ENCODE measurements around the gene CDK1.

The CDK1 gene

GRCh38 chr10:60820093-60820754 is 41.9 kb downstream of the CDK1 start:
- no peak for TF ChIP-seq CTCF (IDR thresholded peaks at IDR 0.05; ENCODE audit: insufficient read depth, missing control alignments)
- FAIRE-seq, result no peak
- no peak for DNase-seq (ENCODE audit: insufficient read length, low spot score)

GRCh38 chr10:60821656-60822055 is 43.4 kb downstream of the CDK1 start:
- TF ChIP-seq CTCF (IDR thresholded peaks at IDR 0.05; ENCODE audit: insufficient read depth, missing control alignments), result no peak
- no peak for DNase-seq (ENCODE audit: insufficient read length, low spot score)
- FAIRE-seq, result no peak

GRCh38 chr10:60822809-60823208 is 44.5 kb downstream of the CDK1 start:
- FAIRE-seq (no peak), DNase-seq (ENCODE audit: insufficient read length, low spot score) (no peak)
- no peak for TF ChIP-seq CTCF (IDR thresholded peaks at IDR 0.05; ENCODE audit: insufficient read depth, missing control alignments)

- FAIRE-seq, result no peak
- no peak for TF ChIP-seq CTCF (IDR thresholded peaks at IDR 0.05; ENCODE audit: insufficient read depth, missing control alignments)
Observed at GRCh38 chr10:60823324-60823723, 45.0 kb downstream of the CDK1 start.

GRCh38 chr10:60825520-60825919 is 47.2 kb downstream of the CDK1 start:
- TF ChIP-seq CTCF (IDR thresholded peaks at IDR 0.05; ENCODE audit: insufficient read depth, missing control alignments), result no peak
- FAIRE-seq (no peak), DNase-seq (ENCODE audit: insufficient read length, low spot score) (no peak)

More at GRCh38 chr10:60823324-60823723, 45.0 kb downstream of the CDK1 start:
- no peak for DNase-seq (ENCODE audit: insufficient read length, low spot score)

- no peak for FAIRE-seq
- DNase-seq (ENCODE audit: insufficient read length, low spot score), result no peak
Observed at GRCh38 chr10:60827791-60828488, 49.7 kb downstream of the CDK1 start.

More at GRCh38 chr10:60827791-60828488, 49.7 kb downstream of the CDK1 start:
- TF ChIP-seq CTCF (IDR thresholded peaks at IDR 0.05; ENCODE audit: insufficient read depth, missing control alignments), result no peak

Measured in D721Med (cell line).